ENCODE data around the gene MEGF10.

DNA sequence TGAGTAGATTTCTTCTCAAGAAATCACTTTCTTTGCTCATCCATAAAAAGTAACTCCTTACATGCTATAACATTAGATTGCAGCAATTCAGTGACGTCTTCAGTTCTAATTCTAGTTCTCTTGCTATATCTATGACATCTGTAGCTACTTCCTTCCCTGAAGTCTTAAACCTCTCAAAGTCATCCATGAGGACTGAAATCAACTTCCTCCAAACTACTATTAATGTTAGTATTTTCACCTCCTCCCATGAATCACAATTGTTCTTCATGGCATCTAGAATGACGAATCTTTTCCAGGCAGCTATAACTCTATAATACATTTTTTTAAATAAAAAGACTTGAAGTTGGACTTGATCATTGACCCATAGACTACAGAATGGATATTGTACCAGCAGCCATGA, 180.6 kb downstream of the MEGF10 start:
- TF ChIP-seq, protein P1, sequence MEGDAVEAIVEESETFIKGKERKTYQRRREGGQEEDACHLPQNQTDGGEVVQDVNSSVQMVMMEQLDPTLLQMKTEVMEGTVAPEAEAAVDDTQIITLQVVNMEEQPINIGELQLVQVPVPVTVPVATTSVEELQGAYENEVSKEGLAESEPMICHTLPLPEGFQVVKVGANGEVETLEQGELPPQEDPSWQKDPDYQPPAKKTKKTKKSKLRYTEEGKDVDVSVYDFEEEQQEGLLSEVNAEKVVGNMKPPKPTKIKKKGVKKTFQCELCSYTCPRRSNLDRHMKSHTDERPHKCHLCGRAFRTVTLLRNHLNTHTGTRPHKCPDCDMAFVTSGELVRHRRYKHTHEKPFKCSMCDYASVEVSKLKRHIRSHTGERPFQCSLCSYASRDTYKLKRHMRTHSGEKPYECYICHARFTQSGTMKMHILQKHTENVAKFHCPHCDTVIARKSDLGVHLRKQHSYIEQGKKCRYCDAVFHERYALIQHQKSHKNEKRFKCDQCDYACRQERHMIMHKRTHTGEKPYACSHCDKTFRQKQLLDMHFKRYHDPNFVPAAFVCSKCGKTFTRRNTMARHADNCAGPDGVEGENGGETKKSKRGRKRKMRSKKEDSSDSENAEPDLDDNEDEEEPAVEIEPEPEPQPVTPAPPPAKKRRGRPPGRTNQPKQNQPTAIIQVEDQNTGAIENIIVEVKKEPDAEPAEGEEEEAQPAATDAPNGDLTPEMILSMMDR (conservative IDR thresholded peaks at IDR 0.05), result no peak
- TF ChIP-seq EZH2 (IDR thresholded peaks at IDR 0.05; ENCODE audit: low read depth), result no peak

Measured in PC-9 (cell line).